Measurements from ENCODE around the gene PI4KB.
A peak's percentile ranks its signal among the peaks of the same experiment; 100 is the strongest.

- TF ChIP-seq CTCF (IDR thresholded peaks at IDR 0.05; ENCODE audit: low read depth, low read length, poor library complexity, severe bottlenecking) (peak; percentile 22), EZH2phosphoT487 (IDR thresholded peaks at IDR 0.05; ENCODE audit: borderline replicate concordance, low read length) (no peak)
Observed at GRCh38 chr1:151292207-151293030, 34.8 kb downstream of the PI4KB start.
